Left ventricle myocardium inferior (tissue), 1 donor: Measurements from ENCODE around the gene TTC32. TPM values are rescaled to one million over a fixed set of nuclear protein-coding genes. Genes with fewer than 3 reads are reported as not detected.
"Not testable (repeated sequence)": the region's sequence is repeated elsewhere in the genome, so short reads cannot be mapped to it uniquely, and the experiment has no call there.

Source experiments
- DNase-seq: peaks from one replicate; pipeline ENCODE4 v3.0.0-alpha.2; 2020
- H3K27ac ChIP-seq: fragments of 200-600 bp; replicated peaks from 2 replicates; pipeline ENCODE4 v1.8.0; 2021
- H3K27me3 ChIP-seq: fragments of 200-600 bp; 2 replicates; pipeline ENCODE4 v1.8.0; 2021; ENCODE audit warnings: low read depth
- H3K36me3 ChIP-seq: fragments of 200-600 bp; 2 replicates; pipeline ENCODE4 v1.8.0; 2021
- H3K4me1 ChIP-seq: fragments of 200-600 bp; 2 replicates; pipeline ENCODE4 v1.8.0; 2021
- H3K4me3 ChIP-seq: fragments of 200-600 bp; 2 replicates; pipeline ENCODE4 v1.8.0; 2021; ENCODE audit warnings: mild to moderate bottlenecking, moderate library complexity
- H3K9me3 ChIP-seq: fragments of 200-600 bp; replicated peaks from 2 replicates; pipeline ENCODE4 v1.8.0; 2021
- CTCF ChIP-seq: fragments of 200-600 bp; IDR thresholded peaks from 2 replicates; pipeline ENCODE4 v1.8.0; 2021; ENCODE audit warnings: antibody characterized with exemption, mild to moderate bottlenecking, borderline replicate concordance
- intact Hi-C: fragments of 100-400 bp; cut with micrococcal nuclease; formaldehyde crosslinking; loops from one replicate; pipeline ENCODE4 v1.11.0; 2022
- total RNA-seq: library from RNA; stranded (reverse); fragmentation: NEBNext Ultra II Directional; extraction: Animal tissue kit (Norgen Biotek cat#: 25700); gene quantifications from one replicate; pipeline ENCODE4 v1.2.1, GENCODE V29; 2021
- donor health status: DM: no; HTN: yes; CAD: no; lungs with severe emphysema.

The TTC32 gene
- total RNA-seq, 1 donor from 2014 or later: 4.9 TPM

DNA sequence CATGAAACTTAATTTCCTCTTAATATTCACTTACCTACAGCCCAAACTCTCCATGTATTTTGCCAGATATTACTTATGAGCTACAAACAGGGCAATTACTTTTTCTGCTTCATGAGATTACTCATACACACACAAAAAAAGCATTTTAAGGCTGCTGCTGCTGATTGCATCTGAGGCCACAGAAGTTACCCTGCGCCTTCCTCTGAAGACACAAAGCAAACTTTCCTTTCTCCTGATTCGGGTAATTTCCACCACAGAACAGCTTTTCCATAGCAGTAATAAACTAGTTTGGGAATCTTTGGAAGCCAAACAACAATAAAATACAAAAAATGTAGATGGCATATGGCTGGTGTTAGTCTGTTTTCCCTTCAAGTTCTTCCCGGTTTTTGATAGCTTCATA, 6.2 kb downstream of the TTC32 start:
- intact Hi-C loops: no loop called here
- Histone ChIP-seq H3K36me3 (no peaks in the 10 kb centered on the region), H3K9me3 (no peaks in the 10 kb centered on the region), H3K4me3 (no peak overlapping the region), H3K27ac (no peak overlapping the region), H3K4me1 (peaks cover 69% of the 10 kb centered on the region), H3K27me3 (no peaks in the 10 kb centered on the region)
- TF ChIP-seq CTCF: no peak
- no peak for DNase-seq

GRCh38 chr2:19894134-19894792, 7.5 kb downstream of the TTC32 start:
- no peaks in the 10 kb centered on the region for H3K27me3 ChIP-seq
- H3K4me1 ChIP-seq: peaks cover 72% of the 10 kb centered on the region
- no peaks in the 10 kb centered on the region for H3K36me3 ChIP-seq
- no peaks in the 10 kb centered on the region for H3K9me3 ChIP-seq
- intact Hi-C loops: no loop called here
- no peak for DNase-seq
- no peak overlapping the region for H3K4me3 ChIP-seq
- no peak for TF ChIP-seq CTCF
- no peak overlapping the region for H3K27ac ChIP-seq

GRCh38 chr2:19893520-19894133, 8.2 kb downstream of the TTC32 start:
- H3K4me1 ChIP-seq: peaks cover 72% of the 10 kb centered on the region
- TF ChIP-seq CTCF: no peak
- intact Hi-C loops: no loop called here
- no peaks in the 10 kb centered on the region for H3K9me3 ChIP-seq
- H3K27ac ChIP-seq: no peak overlapping the region
- H3K27me3 ChIP-seq: no peaks in the 10 kb centered on the region
- no peaks in the 10 kb centered on the region for H3K36me3 ChIP-seq
- no peak for DNase-seq
- no peak overlapping the region for H3K4me3 ChIP-seq

DNA sequence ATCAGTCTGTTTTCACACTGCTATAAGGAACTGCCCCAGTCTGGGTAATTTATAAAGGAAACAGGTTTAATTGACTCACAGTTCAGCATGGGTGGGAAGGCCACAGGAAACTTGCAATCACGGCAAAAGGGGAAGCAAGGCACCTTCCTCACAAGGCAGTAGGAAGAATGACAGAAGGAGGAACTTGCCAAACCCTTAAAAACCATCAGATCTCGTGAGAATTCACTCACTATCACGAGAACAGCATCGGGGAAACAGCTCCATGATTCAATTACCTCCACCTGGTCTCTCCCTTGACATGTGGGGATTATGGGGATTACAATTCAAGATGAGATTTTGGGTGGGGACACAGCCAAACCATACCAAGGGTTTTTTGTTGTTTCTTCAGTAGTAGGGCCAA, 9.8 kb downstream of the TTC32 start:
- H3K36me3 ChIP-seq, H3K27me3 ChIP-seq, H3K4me3 ChIP-seq, H3K9me3 ChIP-seq, intact Hi-C loops, DNase-seq, H3K27ac ChIP-seq: not testable (repeated sequence)
- peaks cover 61% of the 10 kb centered on the region for H3K4me1 ChIP-seq

- Histone ChIP-seq H3K9me3 (no peaks in the 10 kb centered on the region), H3K4me3 (no peak overlapping the region), H3K27me3 (no peaks in the 10 kb centered on the region), H3K4me1 (peaks cover 43% of the 10 kb centered on the region), H3K36me3 (no peaks in the 10 kb centered on the region), H3K27ac (no peak overlapping the region)
- intact Hi-C loops: no loop called here
- DNase-seq: no peak
- no peak for TF ChIP-seq CTCF
Observed at GRCh38 chr2:19890104-19890503, 11.7 kb downstream of the TTC32 start.

DNA sequence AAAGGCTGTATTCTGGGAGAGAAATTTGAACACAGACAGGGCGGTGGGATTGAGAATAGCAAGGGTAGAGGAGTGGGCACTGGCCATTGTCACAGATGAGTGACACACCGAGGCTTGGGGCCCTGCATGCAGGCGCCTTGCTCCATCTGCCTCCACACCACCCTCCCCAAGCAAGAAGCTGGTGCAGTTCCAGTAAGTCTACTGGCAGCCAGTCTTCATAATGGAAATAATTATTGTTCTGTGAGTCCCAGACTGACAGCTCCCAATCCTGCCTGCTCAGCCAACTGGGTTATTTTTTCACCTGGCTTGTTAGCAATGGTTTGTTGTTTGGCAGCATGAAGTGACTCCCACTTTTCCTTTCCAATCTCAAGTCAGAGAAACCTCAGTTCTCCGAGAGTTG, 13.0 kb downstream of the TTC32 start:
- Histone ChIP-seq H3K4me1 (peaks cover 31% of the 10 kb centered on the region), H3K27me3 (no peaks in the 10 kb centered on the region), H3K4me3 (no peak overlapping the region), H3K36me3 (no peaks in the 10 kb centered on the region), H3K9me3 (no peaks in the 10 kb centered on the region), H3K27ac (no peak overlapping the region)
- DNase-seq: no peak
- no peak for TF ChIP-seq CTCF
- intact Hi-C loops: no loop called here
